Type B pancreatic cell (in vitro differentiated cells): ENCODE results near the gene HOXD4. TPM values are rescaled to one million over a fixed set of nuclear protein-coding genes. Genes with fewer than 3 reads are reported as not detected.

Source experiments
- DNase-seq: peaks from one replicate; pipeline ENCODE4 v3.0.0; 2021; ENCODE audit warnings: mixed read lengths; ENCODE audit not compliant: unreplicated experiment; ENCODE audit errors: extremely low spot score
- H3K27ac Mint-ChIP-seq: 2 replicates; pipeline ENCODE4 v1.8.0; 2021; ENCODE audit warnings: mild to moderate bottlenecking, mixed read lengths
- H3K27me3 Mint-ChIP-seq: 2 replicates; pipeline ENCODE4 v1.8.0; 2021; ENCODE audit warnings: mixed read lengths
- H3K36me3 Mint-ChIP-seq: 2 replicates; pipeline ENCODE4 v1.8.0; 2021; ENCODE audit warnings: mixed read lengths
- H3K4me1 Mint-ChIP-seq: one replicate; pipeline ENCODE4 v1.8.0; 2021; ENCODE audit warnings: mixed read lengths; ENCODE audit not compliant: unreplicated experiment
- H3K4me3 Mint-ChIP-seq: 2 replicates; pipeline ENCODE4 v1.8.0; 2021; ENCODE audit warnings: mild to moderate bottlenecking, mixed read lengths
- H3K9me3 Mint-ChIP-seq: 2 replicates; pipeline ENCODE4 v1.8.0; 2021; ENCODE audit warnings: mixed read lengths
- total RNA-seq: library from RNA; stranded (reverse); gene quantifications from 2 replicates; pipeline ENCODE4 v1.2.1, GENCODE V29; 2021; ENCODE audit warnings: low replicate concordance
- TF ChIP-seq, protein P1 (sequence below): fragments of 200-600 bp; sonication (generic); conservative IDR thresholded peaks from 2 replicates; pipeline ENCODE4 v1.5.0; 2021; ENCODE audit warnings: antibody characterized with exemption, mild to moderate bottlenecking

HOXD4 gene
- total RNA-seq, 1 donor from 2014 or later, result 37.0 TPM

DNA sequence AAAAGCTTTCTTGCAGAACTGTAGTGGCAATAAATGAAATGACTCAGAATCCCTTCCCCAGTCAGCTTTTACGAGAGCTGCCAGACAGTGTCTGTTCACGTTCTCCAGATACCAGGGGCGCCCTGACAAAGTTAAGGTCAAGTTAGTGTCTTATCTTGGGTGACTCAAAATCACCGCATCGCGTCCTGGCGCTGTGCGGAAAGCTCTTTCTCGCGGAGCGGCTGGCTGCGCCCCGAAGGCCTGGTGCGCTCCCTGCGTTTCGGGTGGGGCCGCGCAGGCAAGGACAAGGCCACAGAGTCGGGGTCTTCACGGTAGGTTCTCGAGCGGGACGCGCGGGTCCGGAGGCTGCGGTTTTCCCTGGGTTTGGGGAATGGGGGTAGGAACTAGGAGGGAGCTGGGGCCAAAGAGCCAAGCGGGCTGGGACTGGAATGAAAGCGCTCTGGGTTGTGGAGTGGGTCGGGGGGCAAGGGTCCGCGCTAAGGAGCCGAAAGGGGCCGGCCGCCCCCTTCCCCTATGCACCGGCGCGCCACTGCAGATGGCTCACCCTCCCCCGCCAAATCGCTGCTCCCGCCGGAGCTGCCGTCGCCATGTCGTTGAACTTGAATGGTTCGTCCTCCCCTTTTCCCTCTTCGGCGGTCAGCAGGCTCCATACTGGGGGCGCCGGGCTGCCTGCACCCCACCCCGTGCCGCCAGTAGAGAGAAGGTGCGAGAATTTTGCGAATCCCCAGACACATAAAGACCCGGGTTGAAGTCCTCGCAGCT, 46.9 kb upstream of the HOXD4 start:
- Mint-ChIP-seq H3K9me3 (no peaks in the 10 kb centered on the region), H3K27me3 (peaks cover 90% of the 10 kb centered on the region), H3K27ac (no peak overlapping the region), H3K4me1 (peaks cover 14% of the 10 kb centered on the region), H3K36me3 (no peaks in the 10 kb centered on the region), H3K4me3 (peak overlapping the region; percentile 80)
- peak; percentile 67 for DNase-seq
- TF ChIP-seq, protein P1, sequence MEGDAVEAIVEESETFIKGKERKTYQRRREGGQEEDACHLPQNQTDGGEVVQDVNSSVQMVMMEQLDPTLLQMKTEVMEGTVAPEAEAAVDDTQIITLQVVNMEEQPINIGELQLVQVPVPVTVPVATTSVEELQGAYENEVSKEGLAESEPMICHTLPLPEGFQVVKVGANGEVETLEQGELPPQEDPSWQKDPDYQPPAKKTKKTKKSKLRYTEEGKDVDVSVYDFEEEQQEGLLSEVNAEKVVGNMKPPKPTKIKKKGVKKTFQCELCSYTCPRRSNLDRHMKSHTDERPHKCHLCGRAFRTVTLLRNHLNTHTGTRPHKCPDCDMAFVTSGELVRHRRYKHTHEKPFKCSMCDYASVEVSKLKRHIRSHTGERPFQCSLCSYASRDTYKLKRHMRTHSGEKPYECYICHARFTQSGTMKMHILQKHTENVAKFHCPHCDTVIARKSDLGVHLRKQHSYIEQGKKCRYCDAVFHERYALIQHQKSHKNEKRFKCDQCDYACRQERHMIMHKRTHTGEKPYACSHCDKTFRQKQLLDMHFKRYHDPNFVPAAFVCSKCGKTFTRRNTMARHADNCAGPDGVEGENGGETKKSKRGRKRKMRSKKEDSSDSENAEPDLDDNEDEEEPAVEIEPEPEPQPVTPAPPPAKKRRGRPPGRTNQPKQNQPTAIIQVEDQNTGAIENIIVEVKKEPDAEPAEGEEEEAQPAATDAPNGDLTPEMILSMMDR, result no peak

DNA sequence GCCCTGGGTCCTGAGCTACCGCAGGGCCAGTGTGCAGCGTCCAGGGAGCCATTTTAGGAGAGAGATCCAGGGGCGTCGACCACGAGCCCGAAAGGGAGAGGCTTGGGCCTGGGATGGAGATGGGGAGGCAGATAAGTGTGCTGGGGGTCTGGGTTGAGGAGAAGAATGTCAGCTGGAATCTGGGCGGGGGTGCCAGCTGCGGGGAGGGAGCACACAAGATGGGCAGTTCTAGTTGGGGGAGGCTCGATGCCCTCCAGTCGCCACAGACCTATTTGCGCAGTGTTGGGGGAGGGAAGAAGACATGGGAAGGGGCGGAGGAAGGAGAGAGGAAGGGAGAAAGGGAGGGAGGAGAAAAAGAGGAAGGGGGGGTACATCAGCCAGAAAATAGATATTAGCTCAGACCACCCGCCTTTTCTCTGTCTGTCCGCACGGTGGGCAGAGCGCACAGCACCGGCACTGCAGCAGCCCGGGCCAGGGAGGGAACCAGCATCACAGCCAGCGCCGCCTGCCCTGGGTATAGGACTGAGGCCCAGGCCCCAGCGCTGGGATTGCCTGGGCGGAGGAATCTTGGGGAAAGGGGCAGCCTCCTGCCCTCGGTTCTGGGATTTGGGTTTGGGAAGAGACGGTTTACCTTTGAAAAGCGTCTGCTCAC, 46.1 kb upstream of the HOXD4 start:
- Mint-ChIP-seq H3K27me3 (peaks cover 92% of the 10 kb centered on the region), H3K9me3 (no peaks in the 10 kb centered on the region), H3K36me3 (no peaks in the 10 kb centered on the region), H3K4me1 (peaks cover 14% of the 10 kb centered on the region), H3K27ac (peak overlapping the region; percentile 14), H3K4me3 (peak overlapping the region; percentile 80)
- TF ChIP-seq, protein P1, result no peak
- DNase-seq, result no peak

DNA sequence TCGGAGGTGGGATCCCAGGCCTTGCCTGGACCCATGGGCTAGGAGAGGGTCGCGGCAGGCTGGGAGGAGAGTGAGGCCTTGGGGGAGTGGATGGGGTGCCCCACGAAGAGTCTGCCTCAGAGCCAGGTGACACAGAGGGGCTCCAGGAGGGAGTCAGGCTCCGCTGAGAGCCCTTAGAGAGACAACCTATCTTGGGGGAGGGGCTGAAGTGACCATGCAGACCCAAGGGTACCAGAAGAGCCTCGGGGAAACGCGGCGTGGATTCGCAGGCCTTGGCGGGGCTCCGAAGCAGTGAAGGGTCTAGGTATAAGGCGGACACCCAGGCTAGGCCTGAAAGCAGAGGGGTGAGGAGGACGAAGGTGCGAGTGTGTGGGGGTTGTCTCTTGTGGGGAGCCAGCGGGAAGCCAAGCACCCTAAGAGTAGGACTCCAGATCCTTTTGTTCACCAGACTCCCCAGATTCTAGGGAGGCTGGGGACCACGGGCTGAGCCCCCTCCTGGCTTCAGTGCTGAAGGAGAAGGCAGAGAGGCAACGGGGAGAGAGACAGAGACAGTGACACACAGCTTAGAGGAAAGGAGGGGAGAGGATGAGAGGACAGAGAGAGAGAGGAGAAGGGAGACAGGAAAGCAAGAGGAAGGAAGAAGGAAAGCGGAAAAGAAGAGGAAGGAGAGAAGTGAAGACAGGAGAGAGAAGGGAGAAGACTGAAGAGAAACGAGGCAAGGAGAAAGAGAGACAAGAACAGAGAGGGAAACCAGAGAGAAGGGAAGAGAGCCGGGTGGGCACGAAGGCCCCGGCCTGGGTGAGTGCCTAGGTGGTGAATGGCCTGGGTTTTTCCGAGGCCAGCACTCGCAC, 45.4 kb upstream of the HOXD4 start:
- Mint-ChIP-seq H3K9me3 (no peaks in the 10 kb centered on the region), H3K27ac (peak overlapping the region; percentile 14), H3K4me1 (peaks cover 14% of the 10 kb centered on the region), H3K4me3 (peak overlapping the region; percentile 80), H3K36me3 (no peaks in the 10 kb centered on the region), H3K27me3 (peaks cover 92% of the 10 kb centered on the region)
- TF ChIP-seq, protein P1, result no peak
- DNase-seq, result peak; percentile 68

DNA sequence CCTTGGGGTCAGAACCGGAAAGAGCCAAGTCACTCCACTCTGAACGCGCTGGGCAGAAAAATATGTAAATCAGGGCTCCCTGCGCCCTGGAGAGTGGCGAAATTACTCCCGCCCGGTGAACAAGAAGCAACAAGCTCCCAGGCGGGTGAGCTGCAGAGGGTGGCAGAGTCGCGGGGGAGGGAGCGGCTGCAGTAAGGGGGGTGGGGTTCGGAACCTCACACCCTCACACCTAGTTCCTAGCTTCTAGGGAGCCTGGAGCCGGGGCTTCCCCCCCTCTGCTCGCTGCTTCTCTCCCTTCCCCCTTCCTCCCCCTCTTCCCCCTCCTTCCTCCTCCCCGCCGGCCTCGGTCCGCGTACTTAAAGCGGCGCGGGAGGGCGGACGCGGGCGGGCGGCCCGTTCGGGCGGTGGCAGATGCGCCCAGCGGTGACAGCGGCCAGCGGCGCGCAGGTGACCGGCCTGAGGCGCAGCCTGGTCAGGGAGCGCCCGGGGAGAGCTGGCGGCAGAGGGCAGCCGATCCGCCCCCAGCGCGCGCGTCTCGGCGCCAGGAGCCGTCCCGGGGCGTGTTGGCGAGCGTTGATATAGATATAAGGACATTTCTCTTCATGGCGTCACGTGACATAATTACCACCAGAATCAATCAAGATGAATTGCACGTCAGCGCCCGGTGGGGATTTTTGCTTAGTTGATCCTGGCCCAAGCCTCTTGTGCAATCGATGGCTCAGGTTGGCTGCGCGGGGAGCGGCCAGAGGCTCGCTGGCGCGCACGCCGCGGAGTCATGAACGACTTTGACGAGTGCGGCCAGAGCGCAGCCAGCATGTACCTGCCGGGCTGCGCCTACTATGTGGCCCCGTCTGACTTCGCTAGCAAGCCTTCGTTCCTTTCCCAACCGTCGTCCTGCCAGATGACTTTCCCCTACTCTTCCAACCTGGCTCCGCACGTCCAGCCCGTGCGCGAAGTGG, 44.5 kb upstream of the HOXD4 start, which contains the start of gene HOXD11:
Gene HOXD11 (plus strand): TSS at position 700 of the 959 bp plus-strand sequence. CDS start 76 bp downstream, at position 776.
- peak within 1 kb of the TSS; percentile 80 for H3K4me3 Mint-ChIP-seq
- peak; percentile 69 for DNase-seq
- H3K4me1 Mint-ChIP-seq, result peaks cover 14% of the 10 kb centered on the region
- TF ChIP-seq, protein P1, result no peak
- H3K27ac Mint-ChIP-seq, result peak within 1 kb of the TSS; percentile 55
- H3K36me3 Mint-ChIP-seq, result no peaks in the 10 kb centered on the region
- peaks cover 92% of the 10 kb centered on the region for H3K27me3 Mint-ChIP-seq
- no peaks in the 10 kb centered on the region for H3K9me3 Mint-ChIP-seq
